Stimulated activated naive CD4-positive, alpha-beta T cell (primary cell): ENCODE measurements around the gene NKAPL.
"Not testable (repeated sequence)": the region's sequence is repeated elsewhere in the genome, so short reads cannot be mapped to it uniquely, and the experiment has no call there.

Source experiments
- DNase-seq, 6 experiments: peaks; one replicate each; lab custom pipeline; 2025; lab: John Stamatoyannopoulos, UW

NKAPL gene

DNA sequence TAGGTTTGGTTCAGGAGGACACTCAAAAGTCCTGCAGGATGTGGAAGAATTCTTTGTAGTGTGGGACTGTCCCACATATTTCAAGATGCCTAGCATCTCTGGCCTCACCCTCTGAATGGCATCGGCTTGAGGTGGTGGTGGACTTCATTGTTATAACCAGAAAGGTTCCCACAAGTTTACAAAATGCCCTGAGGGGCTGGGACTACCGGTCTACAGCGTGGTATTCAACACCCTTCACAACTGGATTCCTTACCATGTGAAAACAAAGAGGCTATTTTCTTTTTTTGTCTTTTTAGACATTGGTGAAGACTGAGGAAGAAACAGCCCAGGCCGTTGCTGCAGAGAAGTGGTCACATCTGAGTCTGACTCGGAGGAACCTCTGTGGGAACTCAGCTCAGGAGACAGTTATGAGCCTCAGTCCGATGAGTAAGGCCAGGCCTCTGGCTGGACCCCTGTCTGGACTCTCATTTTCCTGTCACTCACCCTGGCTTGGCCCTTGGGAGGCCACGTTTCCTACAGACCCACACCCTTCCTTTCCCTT, 37.5 kb downstream of the NKAPL start:
- no peak for DNase-seq

DNA sequence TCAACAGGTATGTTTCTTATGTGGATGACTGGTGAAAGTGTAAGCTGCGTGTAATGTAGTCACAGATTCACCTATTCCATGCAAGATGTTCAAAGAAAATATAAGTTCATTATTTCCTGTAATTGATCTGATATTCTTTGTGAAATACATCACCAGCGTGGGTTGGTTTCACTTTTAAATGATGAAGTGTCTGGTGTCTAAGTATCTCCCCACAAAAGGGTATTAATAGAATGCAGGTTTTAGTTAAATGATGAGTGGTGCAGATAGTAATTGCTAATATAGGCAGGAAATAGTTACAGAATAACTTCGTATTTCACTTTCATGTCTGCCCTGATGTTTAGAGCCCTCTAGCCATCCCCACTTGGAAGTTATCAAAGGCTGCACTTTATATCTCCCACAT, 44.5 kb downstream of the NKAPL start:
- no peak for DNase-seq

DNA sequence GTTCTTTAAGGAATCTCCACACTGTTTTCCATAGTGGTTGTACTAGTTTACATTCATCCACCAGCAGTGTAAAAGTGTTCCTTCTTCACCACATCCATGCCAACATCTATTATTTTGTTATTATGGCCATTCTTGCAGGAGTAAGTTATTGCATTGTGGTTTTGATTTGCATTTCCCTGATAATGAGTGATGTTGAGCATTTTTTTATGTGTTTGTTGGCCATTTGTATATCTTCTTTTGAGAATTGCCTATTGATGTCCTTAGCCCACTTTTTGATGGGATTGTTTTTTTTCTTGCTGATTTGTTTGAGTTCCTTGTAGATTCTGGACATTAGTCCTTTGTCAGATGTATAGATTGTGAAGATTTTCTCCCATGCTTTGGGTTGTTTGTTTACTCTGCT, 47.3 kb downstream of the NKAPL start:
- DNase-seq, result not testable (repeated sequence)
